ENCODE measurements around the gene VIPR2. TPM values are rescaled to one million over a fixed set of nuclear protein-coding genes. Genes with fewer than 3 reads are reported as not detected.

The VIPR2 gene
- total RNA-seq, 1 experiment from 2014 or later, result not detected

GRCh38 chr7:159036916-159037605 lies 107.6 kb downstream of the VIPR2 start:
- Histone ChIP-seq H3K27ac (no peak overlapping the region), H3K9me3 (replicated peaks) (no peaks in the 10 kb centered on the region), H3K4me3 (no peak overlapping the region), H3K36me3 (no peaks in the 10 kb centered on the region), H3K4me1 (replicated peaks) (no peaks in the 10 kb centered on the region), H3K27me3 (replicated peaks) (no peaks in the 10 kb centered on the region; the same call in 1 of the 2 replicates)
- peak in 1 of 2 experiments; percentile 22 for DNase-seq (ENCODE audit: low read depth in 1 of 2, low spot score in 2 of 2)

- Histone ChIP-seq H3K4me3 (no peak overlapping the region), H3K27me3 (replicated peaks) (peaks cover 1% of the 10 kb centered on the region), H3K36me3 (no peaks in the 10 kb centered on the region), H3K9me3 (replicated peaks) (no peaks in the 10 kb centered on the region), H3K4me1 (replicated peaks) (peaks cover 1% of the 10 kb centered on the region; the same call in 1 of the 2 replicates), H3K27ac (no peak overlapping the region)
- DNase-seq (ENCODE audit: low read depth in 1 of 2, low spot score in 2 of 2), result peak in 1 of 2 experiments; percentile 41
These were observed 109.0 kb downstream of the VIPR2 start for GRCh38 chr7:159035571-159036073.

GRCh38 chr7:159034988-159035387 lies 109.7 kb downstream of the VIPR2 start:
- H3K27me3 ChIP-seq (replicated peaks), result peaks cover 5% of the 10 kb centered on the region
- peak in 1 of 2 experiments; percentile 9 for DNase-seq (ENCODE audit: low read depth in 1 of 2, low spot score in 2 of 2)
- no peaks in the 10 kb centered on the region for H3K9me3 ChIP-seq (replicated peaks)

GRCh38 chr7:159034394-159034793 lies 110.3 kb downstream of the VIPR2 start:
- H3K4me1 ChIP-seq (replicated peaks), result peaks cover 4% of the 10 kb centered on the region; the same call in 1 of the 2 replicates
- no peak overlapping the region for H3K4me3 ChIP-seq
- peaks cover 5% of the 10 kb centered on the region for H3K27me3 ChIP-seq (replicated peaks)
- H3K36me3 ChIP-seq, result no peaks in the 10 kb centered on the region
- H3K27ac ChIP-seq, result no peak overlapping the region
- DNase-seq (ENCODE audit: low read depth in 1 of 2, low spot score in 2 of 2), result peak in 1 of 2 experiments; percentile 22
- H3K9me3 ChIP-seq (replicated peaks), result no peaks in the 10 kb centered on the region

More at GRCh38 chr7:159034988-159035387, 109.7 kb downstream of the VIPR2 start:
- H3K27ac ChIP-seq, result no peak overlapping the region
- no peaks in the 10 kb centered on the region for H3K36me3 ChIP-seq
- no peak overlapping the region for H3K4me3 ChIP-seq
- peaks cover 4% of the 10 kb centered on the region; the same call in 1 of the 2 replicates for H3K4me1 ChIP-seq (replicated peaks)

GRCh38 chr7:159033956-159034355 lies 110.7 kb downstream of the VIPR2 start:
- H3K27me3 ChIP-seq (replicated peaks), result peaks cover 5% of the 10 kb centered on the region
- H3K27ac ChIP-seq, result no peak overlapping the region
- H3K36me3 ChIP-seq, result no peaks in the 10 kb centered on the region
- H3K4me3 ChIP-seq, result no peak overlapping the region
- peaks cover 4% of the 10 kb centered on the region; the same call in 1 of the 2 replicates for H3K4me1 ChIP-seq (replicated peaks)
- DNase-seq (ENCODE audit: low read depth in 1 of 2, low spot score in 2 of 2), result peak in 1 of 2 experiments; percentile 35
- H3K9me3 ChIP-seq (replicated peaks), result no peaks in the 10 kb centered on the region

GRCh38 chr7:159033473-159033825 lies 111.2 kb downstream of the VIPR2 start:
- no peaks in the 10 kb centered on the region for H3K36me3 ChIP-seq
- no peak for DNase-seq (ENCODE audit: low read depth in 1 of 2, low spot score in 2 of 2)
- H3K9me3 ChIP-seq (replicated peaks), result no peaks in the 10 kb centered on the region
- peaks cover 5% of the 10 kb centered on the region for H3K27me3 ChIP-seq (replicated peaks)
- H3K4me3 ChIP-seq, result no peak overlapping the region
- H3K27ac ChIP-seq, result no peak overlapping the region
- H3K4me1 ChIP-seq (replicated peaks), result peaks cover 4% of the 10 kb centered on the region; the same call in 1 of the 2 replicates

GRCh38 chr7:159032753-159033472 lies 111.8 kb downstream of the VIPR2 start:
- Histone ChIP-seq H3K4me3 (no peak overlapping the region), H3K9me3 (replicated peaks) (no peaks in the 10 kb centered on the region), H3K4me1 (replicated peaks) (peaks cover 4% of the 10 kb centered on the region; the same call in 1 of the 2 replicates), H3K27ac (no peak overlapping the region), H3K36me3 (no peaks in the 10 kb centered on the region), H3K27me3 (replicated peaks) (peaks cover 5% of the 10 kb centered on the region)
- peak in 1 of 2 experiments; percentile 21 for DNase-seq (ENCODE audit: low read depth in 1 of 2, low spot score in 2 of 2)

GRCh38 chr7:159032322-159032721 lies 112.3 kb downstream of the VIPR2 start:
- H3K4me3 ChIP-seq, result no peak overlapping the region
- DNase-seq (ENCODE audit: low read depth in 1 of 2, low spot score in 2 of 2), result peak in 1 of 2 experiments; percentile 33
- no peaks in the 10 kb centered on the region for H3K36me3 ChIP-seq
- H3K27me3 ChIP-seq (replicated peaks), result peaks cover 5% of the 10 kb centered on the region
- no peaks in the 10 kb centered on the region for H3K9me3 ChIP-seq (replicated peaks)
- H3K4me1 ChIP-seq (replicated peaks), result peaks cover 4% of the 10 kb centered on the region; the same call in 1 of the 2 replicates
- H3K27ac ChIP-seq, result no peak overlapping the region

GRCh38 chr7:159031750-159032149 lies 112.9 kb downstream of the VIPR2 start:
- peak in 1 of 2 experiments; percentile 31 for DNase-seq (ENCODE audit: low read depth in 1 of 2, low spot score in 2 of 2)
- Histone ChIP-seq H3K9me3 (replicated peaks) (no peaks in the 10 kb centered on the region), H3K27ac (no peak overlapping the region), H3K4me3 (no peak overlapping the region), H3K27me3 (replicated peaks) (peaks cover 5% of the 10 kb centered on the region), H3K36me3 (no peaks in the 10 kb centered on the region), H3K4me1 (replicated peaks) (peaks cover 4% of the 10 kb centered on the region; the same call in 1 of the 2 replicates)

GRCh38 chr7:159031135-159031701 lies 113.4 kb downstream of the VIPR2 start:
- peaks cover 5% of the 10 kb centered on the region for H3K27me3 ChIP-seq (replicated peaks)
- peaks cover 4% of the 10 kb centered on the region; the same call in 1 of the 2 replicates for H3K4me1 ChIP-seq (replicated peaks)
- H3K27ac ChIP-seq, result no peak overlapping the region
- no peaks in the 10 kb centered on the region for H3K9me3 ChIP-seq (replicated peaks)
- H3K36me3 ChIP-seq, result no peaks in the 10 kb centered on the region
- peak in 1 of 2 experiments; percentile 41 for DNase-seq (ENCODE audit: low read depth in 1 of 2, low spot score in 2 of 2)
- no peak overlapping the region for H3K4me3 ChIP-seq

GRCh38 chr7:159030490-159031134 lies 114.1 kb downstream of the VIPR2 start:
- Histone ChIP-seq H3K4me1 (replicated peaks) (peaks cover 4% of the 10 kb centered on the region; the same call in 1 of the 2 replicates), H3K27ac (no peak overlapping the region), H3K36me3 (no peaks in the 10 kb centered on the region), H3K9me3 (replicated peaks) (no peaks in the 10 kb centered on the region), H3K27me3 (replicated peaks) (peaks cover 5% of the 10 kb centered on the region), H3K4me3 (peak overlapping the region; percentile 26)
- DNase-seq (ENCODE audit: low read depth in 1 of 2, low spot score in 2 of 2), result peak; percentile 18 to 45

- H3K36me3 ChIP-seq, result no peaks in the 10 kb centered on the region
- H3K27ac ChIP-seq, result no peak overlapping the region
- peaks cover 4% of the 10 kb centered on the region; the same call in 1 of the 2 replicates for H3K4me1 ChIP-seq (replicated peaks)
- no peak overlapping the region for H3K4me3 ChIP-seq
- peak in 1 of 2 experiments; percentile 38 for DNase-seq (ENCODE audit: low read depth in 1 of 2, low spot score in 2 of 2)
- H3K9me3 ChIP-seq (replicated peaks), result no peaks in the 10 kb centered on the region
- peaks cover 5% of the 10 kb centered on the region for H3K27me3 ChIP-seq (replicated peaks)
These were observed 115.9 kb downstream of the VIPR2 start for GRCh38 chr7:159028508-159029401.
